ENCODE results near the gene MEIS2. TPM values are rescaled to one million over a fixed set of nuclear protein-coding genes. Genes with fewer than 3 reads are reported as not detected.

Gene MEIS2
- total and polyA plus RNA-seq, 2 of the 13 experiments (the other 11 are each of a cell fraction or from before 2014, with no cell fraction given): 10.7 to 12.4 TPM

GRCh38 chr15:37112971-37113670 lies 12.8 kb upstream of the MEIS2 start (continued):
- TF ChIP-seq ZBTB25 (CRISPR knock-in tag; IDR thresholded peaks at IDR 0.05) (no peak), ZNF503 (CRISPR knock-in tag; IDR thresholded peaks at IDR 0.05) (no peak), ZNF275 (CRISPR knock-in tag; IDR thresholded peaks at IDR 0.05; ENCODE audit: borderline replicate concordance) (no peak), ZNF460 (CRISPR knock-in tag; IDR thresholded peaks at IDR 0.05; ENCODE audit: borderline replicate concordance) (no peak), RCOR2 (CRISPR knock-in tag; IDR thresholded peaks at IDR 0.05) (no peak), ZNF331 (CRISPR knock-in tag; IDR thresholded peaks at IDR 0.05) (no peak), LBX2 (CRISPR knock-in tag; IDR thresholded peaks at IDR 0.05; ENCODE audit: borderline replicate concordance) (no peak), BRD4 (CRISPR knock-in tag; IDR thresholded peaks at IDR 0.05) (no peak), NFYB (CRISPR knock-in tag; IDR thresholded peaks at IDR 0.05) (no peak), HNRNPLL (IDR thresholded peaks at IDR 0.05; ENCODE audit: low read depth, low read length, poor library complexity, severe bottlenecking) (no peak)

Measured in HepG2 (cell line).